Measurements from ENCODE around the gene ACSL1.

DNA sequence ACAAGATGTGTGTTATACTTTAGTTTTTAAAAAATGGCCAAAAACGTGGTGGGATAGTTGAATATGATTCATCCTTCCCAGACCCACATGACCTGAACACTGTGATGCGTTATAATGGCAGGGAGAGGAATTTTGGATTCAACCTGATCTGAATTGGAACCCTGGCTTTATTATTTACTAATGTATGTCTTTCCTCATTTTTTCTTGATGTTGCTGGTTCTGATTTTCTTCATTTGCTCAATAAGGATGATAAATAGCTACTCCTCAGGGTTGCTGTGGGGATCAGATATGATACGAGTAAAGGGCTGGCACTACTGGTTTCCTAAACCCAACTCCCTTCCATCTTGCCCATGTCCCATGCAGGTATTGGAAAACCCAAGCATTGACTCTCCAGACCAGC, 24.2 kb upstream of the ACSL1 start:
- TF ChIP-seq, protein P1, sequence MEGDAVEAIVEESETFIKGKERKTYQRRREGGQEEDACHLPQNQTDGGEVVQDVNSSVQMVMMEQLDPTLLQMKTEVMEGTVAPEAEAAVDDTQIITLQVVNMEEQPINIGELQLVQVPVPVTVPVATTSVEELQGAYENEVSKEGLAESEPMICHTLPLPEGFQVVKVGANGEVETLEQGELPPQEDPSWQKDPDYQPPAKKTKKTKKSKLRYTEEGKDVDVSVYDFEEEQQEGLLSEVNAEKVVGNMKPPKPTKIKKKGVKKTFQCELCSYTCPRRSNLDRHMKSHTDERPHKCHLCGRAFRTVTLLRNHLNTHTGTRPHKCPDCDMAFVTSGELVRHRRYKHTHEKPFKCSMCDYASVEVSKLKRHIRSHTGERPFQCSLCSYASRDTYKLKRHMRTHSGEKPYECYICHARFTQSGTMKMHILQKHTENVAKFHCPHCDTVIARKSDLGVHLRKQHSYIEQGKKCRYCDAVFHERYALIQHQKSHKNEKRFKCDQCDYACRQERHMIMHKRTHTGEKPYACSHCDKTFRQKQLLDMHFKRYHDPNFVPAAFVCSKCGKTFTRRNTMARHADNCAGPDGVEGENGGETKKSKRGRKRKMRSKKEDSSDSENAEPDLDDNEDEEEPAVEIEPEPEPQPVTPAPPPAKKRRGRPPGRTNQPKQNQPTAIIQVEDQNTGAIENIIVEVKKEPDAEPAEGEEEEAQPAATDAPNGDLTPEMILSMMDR (IDR thresholded peaks at IDR 0.05; ENCODE audit: extremely low read depth in 1 of 2, insufficient read depth in 1 of 2, low read depth in 1 of 2, low read length in 2 of 2): no peak
- TF ChIP-seq POLR2A (IDR thresholded peaks at IDR 0.05; ENCODE audit: low read depth, low read length): no peak

All from endothelial cell of umbilical vein (primary cell).